ENCODE results near the gene PRPF6.

DNA sequence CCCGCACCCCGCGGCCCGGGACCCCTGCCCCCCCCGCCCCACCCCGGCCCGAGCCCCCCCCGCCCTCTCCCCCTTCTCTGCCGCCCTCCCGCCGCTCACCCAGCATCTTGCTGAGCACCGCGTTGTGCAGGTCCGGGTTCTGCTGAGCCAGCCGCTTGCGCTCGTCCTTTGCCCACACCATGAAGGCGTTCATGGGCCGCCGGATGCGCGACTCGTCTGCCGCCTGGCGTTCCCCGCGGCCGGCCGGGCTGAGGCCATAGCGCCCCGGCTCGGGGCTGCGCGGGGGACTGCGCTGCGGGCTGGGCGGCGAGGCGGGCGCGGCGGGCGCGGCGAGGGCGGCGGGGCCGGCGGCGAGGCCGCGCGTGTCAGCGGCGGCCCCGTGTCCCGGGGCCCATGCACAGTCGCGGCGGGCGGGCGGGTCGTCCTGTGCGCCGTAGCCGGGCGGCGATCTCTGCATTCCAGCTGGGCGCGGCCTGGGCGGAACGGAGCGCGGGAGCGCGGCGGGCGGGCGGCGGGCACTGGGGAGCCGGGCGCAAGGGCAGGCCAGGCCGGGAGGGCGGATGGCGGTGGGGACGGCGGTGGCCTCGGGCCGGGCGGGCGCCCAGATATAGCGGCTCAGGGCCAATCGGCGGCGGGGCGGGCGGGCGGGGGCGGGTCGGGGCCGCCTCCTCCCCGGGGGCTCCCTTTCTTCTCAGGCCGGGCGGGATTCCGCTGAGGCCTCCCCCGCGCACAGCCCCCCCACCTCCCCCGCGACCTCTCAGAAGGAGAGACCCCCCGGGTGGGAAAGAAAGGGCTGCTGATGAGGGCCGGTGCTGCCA is 68.3 kb downstream of the PRPF6 start, which contains the start of gene SOX18:
- TF ChIP-seq, protein P1, sequence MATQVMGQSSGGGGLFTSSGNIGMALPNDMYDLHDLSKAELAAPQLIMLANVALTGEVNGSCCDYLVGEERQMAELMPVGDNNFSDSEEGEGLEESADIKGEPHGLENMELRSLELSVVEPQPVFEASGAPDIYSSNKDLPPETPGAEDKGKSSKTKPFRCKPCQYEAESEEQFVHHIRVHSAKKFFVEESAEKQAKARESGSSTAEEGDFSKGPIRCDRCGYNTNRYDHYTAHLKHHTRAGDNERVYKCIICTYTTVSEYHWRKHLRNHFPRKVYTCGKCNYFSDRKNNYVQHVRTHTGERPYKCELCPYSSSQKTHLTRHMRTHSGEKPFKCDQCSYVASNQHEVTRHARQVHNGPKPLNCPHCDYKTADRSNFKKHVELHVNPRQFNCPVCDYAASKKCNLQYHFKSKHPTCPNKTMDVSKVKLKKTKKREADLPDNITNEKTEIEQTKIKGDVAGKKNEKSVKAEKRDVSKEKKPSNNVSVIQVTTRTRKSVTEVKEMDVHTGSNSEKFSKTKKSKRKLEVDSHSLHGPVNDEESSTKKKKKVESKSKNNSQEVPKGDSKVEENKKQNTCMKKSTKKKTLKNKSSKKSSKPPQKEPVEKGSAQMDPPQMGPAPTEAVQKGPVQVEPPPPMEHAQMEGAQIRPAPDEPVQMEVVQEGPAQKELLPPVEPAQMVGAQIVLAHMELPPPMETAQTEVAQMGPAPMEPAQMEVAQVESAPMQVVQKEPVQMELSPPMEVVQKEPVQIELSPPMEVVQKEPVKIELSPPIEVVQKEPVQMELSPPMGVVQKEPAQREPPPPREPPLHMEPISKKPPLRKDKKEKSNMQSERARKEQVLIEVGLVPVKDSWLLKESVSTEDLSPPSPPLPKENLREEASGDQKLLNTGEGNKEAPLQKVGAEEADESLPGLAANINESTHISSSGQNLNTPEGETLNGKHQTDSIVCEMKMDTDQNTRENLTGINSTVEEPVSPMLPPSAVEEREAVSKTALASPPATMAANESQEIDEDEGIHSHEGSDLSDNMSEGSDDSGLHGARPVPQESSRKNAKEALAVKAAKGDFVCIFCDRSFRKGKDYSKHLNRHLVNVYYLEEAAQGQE (IDR thresholded peaks at IDR 0.05; ENCODE audit: insufficient read depth in 1 of 2, low read depth in 2 of 2, low read length in 1 of 2): no peak
- TF ChIP-seq, protein P2, sequence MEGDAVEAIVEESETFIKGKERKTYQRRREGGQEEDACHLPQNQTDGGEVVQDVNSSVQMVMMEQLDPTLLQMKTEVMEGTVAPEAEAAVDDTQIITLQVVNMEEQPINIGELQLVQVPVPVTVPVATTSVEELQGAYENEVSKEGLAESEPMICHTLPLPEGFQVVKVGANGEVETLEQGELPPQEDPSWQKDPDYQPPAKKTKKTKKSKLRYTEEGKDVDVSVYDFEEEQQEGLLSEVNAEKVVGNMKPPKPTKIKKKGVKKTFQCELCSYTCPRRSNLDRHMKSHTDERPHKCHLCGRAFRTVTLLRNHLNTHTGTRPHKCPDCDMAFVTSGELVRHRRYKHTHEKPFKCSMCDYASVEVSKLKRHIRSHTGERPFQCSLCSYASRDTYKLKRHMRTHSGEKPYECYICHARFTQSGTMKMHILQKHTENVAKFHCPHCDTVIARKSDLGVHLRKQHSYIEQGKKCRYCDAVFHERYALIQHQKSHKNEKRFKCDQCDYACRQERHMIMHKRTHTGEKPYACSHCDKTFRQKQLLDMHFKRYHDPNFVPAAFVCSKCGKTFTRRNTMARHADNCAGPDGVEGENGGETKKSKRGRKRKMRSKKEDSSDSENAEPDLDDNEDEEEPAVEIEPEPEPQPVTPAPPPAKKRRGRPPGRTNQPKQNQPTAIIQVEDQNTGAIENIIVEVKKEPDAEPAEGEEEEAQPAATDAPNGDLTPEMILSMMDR (IDR thresholded peaks at IDR 0.05): no peak; the same call in 1 of the 2 replicates
- TF ChIP-seq POLR2AphosphoS5 (IDR thresholded peaks at IDR 0.05; ENCODE audit: low read depth, low read length): 0 out of 2 replicates have a peak, but pooled peaks have one; percentile 21
- no peak for TF ChIP-seq TCF7L2 (IDR thresholded peaks at IDR 0.05; ENCODE audit: low read depth, low read length)
- TF ChIP-seq SIN3A (IDR thresholded peaks at IDR 0.05; ENCODE audit: borderline replicate concordance, insufficient read depth, low read depth, low read length): no peak
